SK-N-SH (cell line): ENCODE data around the gene NOSTRIN.
"Not testable (repeated sequence)": the region's sequence is repeated elsewhere in the genome, so short reads cannot be mapped to it uniquely, and the experiment has no call there.

Source experiments
- EP300 ChIP-seq, 2 experiments: IDR thresholded peaks; 2 replicates each; pipeline versions ENCODE4 v1.4.0 to v1.6.1; 2012; ENCODE audit warnings: borderline replicate concordance in 1 of 2, low read depth in 1 of 2, low read length in 1 of 2
- FOSL2 ChIP-seq: IDR thresholded peaks from 2 replicates; pipeline ENCODE4 v1.4.0; 2012; ENCODE audit warnings: low read depth, mild to moderate bottlenecking, moderate library complexity, borderline replicate concordance
- FOXJ3 ChIP-seq: sonication (generic); formaldehyde crosslinking; IDR thresholded peaks from 2 replicates; pipeline ENCODE4 v1.5.1; 2020; ENCODE audit warnings: mild to moderate bottlenecking, missing genetic modification reagents
- GABPA ChIP-seq: IDR thresholded peaks from 2 replicates; pipeline ENCODE4 v1.4.0; 2012; ENCODE audit warnings: low read depth, mild to moderate bottlenecking
- NFIC ChIP-seq: IDR thresholded peaks from 2 replicates; pipeline ENCODE4 v1.4.0; 2012; ENCODE audit warnings: borderline replicate concordance
- NRF1 ChIP-seq: IDR thresholded peaks from 2 replicates; pipeline ENCODE4 v1.6.1; 2012; ENCODE audit warnings: low read depth, mild to moderate bottlenecking, low read length
- RAD21 ChIP-seq: IDR thresholded peaks from 2 replicates; pipeline ENCODE4 v1.6.1; 2012; ENCODE audit warnings: mild to moderate bottlenecking, low read length
- RFX5 ChIP-seq: IDR thresholded peaks from 2 replicates; pipeline ENCODE4 v1.6.1; 2012; ENCODE audit warnings: mild to moderate bottlenecking, improper control_type of control experiment, low read length
- RXRA ChIP-seq: IDR thresholded peaks from 2 replicates; pipeline ENCODE4 v1.4.0; 2012; ENCODE audit warnings: low read depth, mild to moderate bottlenecking, borderline replicate concordance
- TF ChIP-seq, protein P1 (sequence below): fragments of 200-600 bp; sonication (generic); IDR thresholded peaks from 2 replicates; pipeline ENCODE4 v1.6.1; 2017; ENCODE audit warnings: antibody characterized with exemption, mild to moderate bottlenecking, moderate library complexity
- TF ChIP-seq, protein P2 (sequence below): IDR thresholded peaks from 2 replicates; pipeline ENCODE4 v1.6.1; 2012; ENCODE audit warnings: mild to moderate bottlenecking, low read depth, low read length, moderate library complexity
- TF ChIP-seq, protein P3 (sequence below): IDR thresholded peaks from 2 replicates; pipeline ENCODE4 v1.4.0; 2012; ENCODE audit warnings: low read depth, borderline replicate concordance

DNA sequence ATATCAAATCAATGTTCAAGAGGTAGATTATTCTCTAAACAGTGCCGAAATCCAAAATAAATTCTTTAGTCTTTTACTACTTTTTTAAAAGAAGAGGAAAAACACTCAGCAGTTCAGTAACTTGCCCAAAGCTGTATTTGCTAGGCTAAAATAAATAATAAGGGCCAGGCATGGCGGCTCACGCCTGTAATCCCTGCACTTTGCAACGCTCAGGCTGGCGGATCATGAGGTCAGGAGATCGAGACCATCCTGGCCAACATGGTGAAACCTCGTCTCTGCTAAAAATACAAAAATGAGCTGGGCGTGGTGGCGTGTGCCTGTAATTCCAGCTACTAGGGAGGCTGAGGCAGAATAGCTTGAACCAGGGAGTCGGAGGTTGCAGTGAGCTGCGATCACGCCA is 79.7 kb downstream of the NOSTRIN start:
- not testable (repeated sequence) for TF ChIP-seq EP300 (IDR thresholded peaks at IDR 0.05; ENCODE audit: borderline replicate concordance in 1 of 2, low read depth in 1 of 2, low read length in 1 of 2); FOXJ3; FOSL2; GABPA; NRF1; NFIC; RFX5; RAD21; RXRA
- TF ChIP-seq, protein P1, sequence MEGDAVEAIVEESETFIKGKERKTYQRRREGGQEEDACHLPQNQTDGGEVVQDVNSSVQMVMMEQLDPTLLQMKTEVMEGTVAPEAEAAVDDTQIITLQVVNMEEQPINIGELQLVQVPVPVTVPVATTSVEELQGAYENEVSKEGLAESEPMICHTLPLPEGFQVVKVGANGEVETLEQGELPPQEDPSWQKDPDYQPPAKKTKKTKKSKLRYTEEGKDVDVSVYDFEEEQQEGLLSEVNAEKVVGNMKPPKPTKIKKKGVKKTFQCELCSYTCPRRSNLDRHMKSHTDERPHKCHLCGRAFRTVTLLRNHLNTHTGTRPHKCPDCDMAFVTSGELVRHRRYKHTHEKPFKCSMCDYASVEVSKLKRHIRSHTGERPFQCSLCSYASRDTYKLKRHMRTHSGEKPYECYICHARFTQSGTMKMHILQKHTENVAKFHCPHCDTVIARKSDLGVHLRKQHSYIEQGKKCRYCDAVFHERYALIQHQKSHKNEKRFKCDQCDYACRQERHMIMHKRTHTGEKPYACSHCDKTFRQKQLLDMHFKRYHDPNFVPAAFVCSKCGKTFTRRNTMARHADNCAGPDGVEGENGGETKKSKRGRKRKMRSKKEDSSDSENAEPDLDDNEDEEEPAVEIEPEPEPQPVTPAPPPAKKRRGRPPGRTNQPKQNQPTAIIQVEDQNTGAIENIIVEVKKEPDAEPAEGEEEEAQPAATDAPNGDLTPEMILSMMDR, result not testable (repeated sequence)
- TF ChIP-seq, protein P2, sequence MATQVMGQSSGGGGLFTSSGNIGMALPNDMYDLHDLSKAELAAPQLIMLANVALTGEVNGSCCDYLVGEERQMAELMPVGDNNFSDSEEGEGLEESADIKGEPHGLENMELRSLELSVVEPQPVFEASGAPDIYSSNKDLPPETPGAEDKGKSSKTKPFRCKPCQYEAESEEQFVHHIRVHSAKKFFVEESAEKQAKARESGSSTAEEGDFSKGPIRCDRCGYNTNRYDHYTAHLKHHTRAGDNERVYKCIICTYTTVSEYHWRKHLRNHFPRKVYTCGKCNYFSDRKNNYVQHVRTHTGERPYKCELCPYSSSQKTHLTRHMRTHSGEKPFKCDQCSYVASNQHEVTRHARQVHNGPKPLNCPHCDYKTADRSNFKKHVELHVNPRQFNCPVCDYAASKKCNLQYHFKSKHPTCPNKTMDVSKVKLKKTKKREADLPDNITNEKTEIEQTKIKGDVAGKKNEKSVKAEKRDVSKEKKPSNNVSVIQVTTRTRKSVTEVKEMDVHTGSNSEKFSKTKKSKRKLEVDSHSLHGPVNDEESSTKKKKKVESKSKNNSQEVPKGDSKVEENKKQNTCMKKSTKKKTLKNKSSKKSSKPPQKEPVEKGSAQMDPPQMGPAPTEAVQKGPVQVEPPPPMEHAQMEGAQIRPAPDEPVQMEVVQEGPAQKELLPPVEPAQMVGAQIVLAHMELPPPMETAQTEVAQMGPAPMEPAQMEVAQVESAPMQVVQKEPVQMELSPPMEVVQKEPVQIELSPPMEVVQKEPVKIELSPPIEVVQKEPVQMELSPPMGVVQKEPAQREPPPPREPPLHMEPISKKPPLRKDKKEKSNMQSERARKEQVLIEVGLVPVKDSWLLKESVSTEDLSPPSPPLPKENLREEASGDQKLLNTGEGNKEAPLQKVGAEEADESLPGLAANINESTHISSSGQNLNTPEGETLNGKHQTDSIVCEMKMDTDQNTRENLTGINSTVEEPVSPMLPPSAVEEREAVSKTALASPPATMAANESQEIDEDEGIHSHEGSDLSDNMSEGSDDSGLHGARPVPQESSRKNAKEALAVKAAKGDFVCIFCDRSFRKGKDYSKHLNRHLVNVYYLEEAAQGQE, result not testable (repeated sequence)
- TF ChIP-seq, protein P3, sequence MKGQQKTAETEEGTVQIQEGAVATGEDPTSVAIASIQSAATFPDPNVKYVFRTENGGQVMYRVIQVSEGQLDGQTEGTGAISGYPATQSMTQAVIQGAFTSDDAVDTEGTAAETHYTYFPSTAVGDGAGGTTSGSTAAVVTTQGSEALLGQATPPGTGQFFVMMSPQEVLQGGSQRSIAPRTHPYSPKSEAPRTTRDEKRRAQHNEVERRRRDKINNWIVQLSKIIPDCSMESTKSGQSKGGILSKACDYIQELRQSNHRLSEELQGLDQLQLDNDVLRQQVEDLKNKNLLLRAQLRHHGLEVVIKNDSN, result not testable (repeated sequence)
